Measurements from ENCODE around the gene TRIM43. TPM values are rescaled to one million over a fixed set of nuclear protein-coding genes. Genes with fewer than 3 reads are reported as not detected.
"Not testable (repeated sequence)": the region's sequence is repeated elsewhere in the genome, so short reads cannot be mapped to it uniquely, and the experiment has no call there.

TRIM43 gene
- total RNA-seq, 2 donors from 2014 or later: not detected

GRCh38 chr2:95633626-95634259 is 41.9 kb downstream of the TRIM43 start:
- DNase-seq; intact Hi-C loops (cut with DNase I): not testable (repeated sequence)
- ATAC-seq: peak in 1 of 2 donors; percentile 59

- peak; percentile 34 to 85 for ATAC-seq
- intact Hi-C loops (cut with DNase I); DNase-seq: not testable (repeated sequence)
These were observed 48.9 kb downstream of the TRIM43 start for GRCh38 chr2:95640515-95641288.

GRCh38 chr2:95641289-95641575 is 49.4 kb downstream of the TRIM43 start:
- intact Hi-C loops (cut with DNase I); DNase-seq: not testable (repeated sequence)
- ATAC-seq: peak in 1 of 2 donors; percentile 56

- intact Hi-C loops (cut with DNase I); DNase-seq: not testable (repeated sequence)
- peak; percentile 53 to 83 for ATAC-seq
These were observed 50.0 kb downstream of the TRIM43 start for GRCh38 chr2:95641787-95642186.

- intact Hi-C loops (cut with DNase I); ATAC-seq; DNase-seq: not testable (repeated sequence)
These were observed 50.6 kb downstream of the TRIM43 start for GRCh38 chr2:95642360-95642759.

- intact Hi-C loops (cut with DNase I); DNase-seq; ATAC-seq: not testable (repeated sequence)
These were observed 51.1 kb downstream of the TRIM43 start for GRCh38 chr2:95642951-95643350.

GRCh38 chr2:95645312-95645711 is 53.5 kb downstream of the TRIM43 start:
- intact Hi-C loops (cut with DNase I); DNase-seq; ATAC-seq: not testable (repeated sequence)

GRCh38 chr2:95646274-95646994 is 54.6 kb downstream of the TRIM43 start:
- ATAC-seq; DNase-seq; intact Hi-C loops (cut with DNase I): not testable (repeated sequence)

- ATAC-seq; intact Hi-C loops (cut with DNase I); DNase-seq: not testable (repeated sequence)
These were observed 57.2 kb downstream of the TRIM43 start for GRCh38 chr2:95648894-95649544.

Other genes starting within 250 kb of the TRIM43 start
- 10 to 100 TPM; 29.1 to 31.6 TPM for gene FAHD2A, start 189.3 kb upstream of the TRIM43 start, total RNA-seq
- not detected for gene TRIM43B, start 107.2 kb upstream of the TRIM43 start, total RNA-seq